RWPE1 (cell line): ENCODE results near the gene ZSWIM6.
A peak's percentile ranks its signal among the peaks of the same experiment; 100 is the strongest.

Experiments
- CTCF ChIA-PET: fragments of 350-600 bp; sonication (Branson Sonifier 250); formaldehyde crosslinking; extraction: SDS; loops from one replicate; lab custom pipeline; 2021; lab: Yijun Ruan, JAX
- POLR2A ChIA-PET: fragments of 400-600 bp; formaldehyde crosslinking; extraction: SDS; loops from one replicate; lab custom pipeline; 2020; ENCODE audit warnings: antibody characterized with exemption; ENCODE audit not compliant: low non-redundant PET; lab: Yijun Ruan, JAX
- DNase-seq: peaks from one replicate; pipeline ENCODE4 v3.0.0; 2012; ENCODE audit warnings: low spot score
- H3K27ac ChIP-seq: fragments of 450-650 bp; 2 replicates; pipeline ENCODE4 v1.5.1; 2017
- TF ChIP-seq, protein P1 (sequence below): fragments of 450-650 bp; conservative IDR thresholded peaks from 2 replicates; pipeline ENCODE4 v1.5.1; 2017; ENCODE audit warnings: low read depth, mild to moderate bottlenecking

The ZSWIM6 gene

GRCh38 chr5:61289669-61290306 lies 42.3 kb upstream of the ZSWIM6 start:
- ChIA-PET POLR2A (no interaction called here), CTCF (interaction anchor here (0.6 kb wide), 1 partner anchor 55 kb away, joined by 3 read pairs; no protein-coding TSS in a partner anchor)
- no peak overlapping the region for H3K27ac ChIP-seq
- TF ChIP-seq, protein P1, sequence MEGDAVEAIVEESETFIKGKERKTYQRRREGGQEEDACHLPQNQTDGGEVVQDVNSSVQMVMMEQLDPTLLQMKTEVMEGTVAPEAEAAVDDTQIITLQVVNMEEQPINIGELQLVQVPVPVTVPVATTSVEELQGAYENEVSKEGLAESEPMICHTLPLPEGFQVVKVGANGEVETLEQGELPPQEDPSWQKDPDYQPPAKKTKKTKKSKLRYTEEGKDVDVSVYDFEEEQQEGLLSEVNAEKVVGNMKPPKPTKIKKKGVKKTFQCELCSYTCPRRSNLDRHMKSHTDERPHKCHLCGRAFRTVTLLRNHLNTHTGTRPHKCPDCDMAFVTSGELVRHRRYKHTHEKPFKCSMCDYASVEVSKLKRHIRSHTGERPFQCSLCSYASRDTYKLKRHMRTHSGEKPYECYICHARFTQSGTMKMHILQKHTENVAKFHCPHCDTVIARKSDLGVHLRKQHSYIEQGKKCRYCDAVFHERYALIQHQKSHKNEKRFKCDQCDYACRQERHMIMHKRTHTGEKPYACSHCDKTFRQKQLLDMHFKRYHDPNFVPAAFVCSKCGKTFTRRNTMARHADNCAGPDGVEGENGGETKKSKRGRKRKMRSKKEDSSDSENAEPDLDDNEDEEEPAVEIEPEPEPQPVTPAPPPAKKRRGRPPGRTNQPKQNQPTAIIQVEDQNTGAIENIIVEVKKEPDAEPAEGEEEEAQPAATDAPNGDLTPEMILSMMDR, result no peak
- no peak for DNase-seq

GRCh38 chr5:61290791-61291210 lies 41.3 kb upstream of the ZSWIM6 start:
- CTCF ChIA-PET, result interaction anchor here (0.6 to 1.1 kb wide), 3 partner anchors 8 to 112 kb away, joined by 3 to 5 read pairs (median 3); no protein-coding TSS in a partner anchor
- TF ChIP-seq, protein P1, result no peak
- POLR2A ChIA-PET, result no interaction called here
- no peak for DNase-seq
- H3K27ac ChIP-seq, result no peak overlapping the region

DNA sequence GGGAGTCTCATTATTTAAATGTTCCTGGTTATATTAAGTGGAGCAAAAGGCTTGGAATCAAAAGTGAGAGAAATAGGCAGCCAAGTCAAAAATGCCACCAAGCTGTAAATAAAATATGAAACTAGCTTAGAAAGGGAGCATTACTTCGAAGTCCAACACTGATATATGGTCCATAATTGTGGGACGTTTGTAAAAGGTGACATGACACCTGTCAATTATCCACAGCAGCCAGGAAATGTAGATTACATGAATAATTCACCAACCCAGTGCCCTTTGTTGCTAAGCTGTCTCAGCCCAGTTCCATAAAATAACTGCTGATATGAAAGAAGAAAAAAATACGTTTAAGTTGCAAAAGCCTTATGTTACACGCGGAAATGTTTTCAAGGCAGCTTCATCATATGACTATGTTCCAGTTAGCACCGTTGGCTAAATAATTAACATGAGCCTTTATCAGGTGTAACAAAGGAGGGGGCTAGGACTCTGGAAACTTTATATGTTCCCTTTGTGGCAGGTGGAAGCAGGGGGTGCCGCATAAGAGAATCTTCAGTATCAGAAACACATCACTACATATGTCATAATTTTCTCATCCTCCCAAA lies 39.9 kb upstream of the ZSWIM6 start:
- TF ChIP-seq, protein P1, result no peak
- ChIA-PET CTCF (no interaction called here), POLR2A (no interaction called here)
- no peak overlapping the region for H3K27ac ChIP-seq
- DNase-seq, result no peak

DNA sequence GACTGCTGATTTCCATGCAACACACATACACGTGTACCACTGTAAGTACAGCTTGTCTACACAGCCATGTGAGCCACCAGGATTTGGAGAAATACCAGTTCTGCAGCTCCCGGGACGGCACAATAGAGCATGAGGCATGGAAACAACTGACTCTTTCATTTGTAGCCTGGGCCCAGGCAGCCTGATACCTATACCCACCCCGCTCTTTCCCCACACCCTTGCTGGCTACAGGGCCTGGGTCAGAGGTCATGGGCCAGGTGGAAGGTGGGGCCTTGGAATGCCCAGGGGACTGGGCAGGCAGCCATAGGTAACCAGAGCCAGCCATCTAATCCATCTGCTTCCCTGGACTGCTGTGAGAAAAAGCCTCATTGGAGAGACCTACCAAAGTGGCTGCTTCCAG lies 39.0 kb upstream of the ZSWIM6 start:
- CTCF ChIA-PET, result interaction anchor here (0.6 kb wide), 1 partner anchor 15 kb away, joined by 3 read pairs; no protein-coding TSS in a partner anchor
- TF ChIP-seq, protein P1, result no peak
- POLR2A ChIA-PET, result no interaction called here
- DNase-seq, result no peak
- H3K27ac ChIP-seq, result peak overlapping the region; percentile 46

DNA sequence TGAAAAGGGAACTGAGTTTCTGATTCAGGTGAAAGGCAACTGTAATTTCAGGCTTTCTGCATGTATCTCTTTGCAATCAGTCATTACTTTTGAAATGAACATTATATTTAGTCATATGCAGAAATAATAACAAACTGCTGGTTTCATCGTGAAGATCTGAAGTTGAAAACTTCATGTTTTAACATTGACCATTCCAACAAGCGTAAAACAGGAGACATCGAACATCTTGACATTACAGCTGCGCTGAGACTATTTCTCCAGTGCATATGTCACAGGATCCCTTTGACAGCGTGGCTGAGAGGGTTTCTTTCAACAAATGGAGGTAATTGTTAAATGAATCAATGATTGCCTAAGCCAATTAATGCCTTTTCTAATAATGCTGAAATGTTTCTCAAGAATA lies 38.2 kb upstream of the ZSWIM6 start:
- ChIA-PET CTCF (interaction anchor here (0.5 kb wide), 1 partner anchor 925 kb away, joined by 3 read pairs; no protein-coding TSS in a partner anchor), POLR2A (no interaction called here)
- DNase-seq, result no peak
- TF ChIP-seq, protein P1, result no peak
- H3K27ac ChIP-seq, result no peak overlapping the region

- CTCF ChIA-PET, result no interaction called here
- POLR2A ChIA-PET, result no interaction called here
- TF ChIP-seq, protein P1, result no peak
- no peak overlapping the region for H3K27ac ChIP-seq
- DNase-seq, result no peak
Measured at GRCh38 chr5:61295365-61295764, 36.7 kb upstream of the ZSWIM6 start.
